ENCODE data around the gene C11orf68. TPM values are rescaled to one million over a fixed set of nuclear protein-coding genes. Genes with fewer than 3 reads are reported as not detected.

C11orf68 gene
- total RNA-seq, 4 donors from 2014 or later = 20.8 to 30.7 (median 23.9) TPM

GRCh38 chr11:65928667-65929066 is 9.8 kb upstream of the C11orf68 start:
- Histone ChIP-seq H3K36me3 (no peaks in the 10 kb centered on the region), H3K27ac (no peak overlapping the region), H3K27me3 (no peaks in the 10 kb centered on the region), H3K4me3 (no peak overlapping the region), H3K9me3 (no peaks in the 10 kb centered on the region), H3K4me1 (no peaks in the 10 kb centered on the region)
- no peak for TF ChIP-seq POLR2A (IDR thresholded peaks at IDR 0.05)
- TF ChIP-seq, protein P1, sequence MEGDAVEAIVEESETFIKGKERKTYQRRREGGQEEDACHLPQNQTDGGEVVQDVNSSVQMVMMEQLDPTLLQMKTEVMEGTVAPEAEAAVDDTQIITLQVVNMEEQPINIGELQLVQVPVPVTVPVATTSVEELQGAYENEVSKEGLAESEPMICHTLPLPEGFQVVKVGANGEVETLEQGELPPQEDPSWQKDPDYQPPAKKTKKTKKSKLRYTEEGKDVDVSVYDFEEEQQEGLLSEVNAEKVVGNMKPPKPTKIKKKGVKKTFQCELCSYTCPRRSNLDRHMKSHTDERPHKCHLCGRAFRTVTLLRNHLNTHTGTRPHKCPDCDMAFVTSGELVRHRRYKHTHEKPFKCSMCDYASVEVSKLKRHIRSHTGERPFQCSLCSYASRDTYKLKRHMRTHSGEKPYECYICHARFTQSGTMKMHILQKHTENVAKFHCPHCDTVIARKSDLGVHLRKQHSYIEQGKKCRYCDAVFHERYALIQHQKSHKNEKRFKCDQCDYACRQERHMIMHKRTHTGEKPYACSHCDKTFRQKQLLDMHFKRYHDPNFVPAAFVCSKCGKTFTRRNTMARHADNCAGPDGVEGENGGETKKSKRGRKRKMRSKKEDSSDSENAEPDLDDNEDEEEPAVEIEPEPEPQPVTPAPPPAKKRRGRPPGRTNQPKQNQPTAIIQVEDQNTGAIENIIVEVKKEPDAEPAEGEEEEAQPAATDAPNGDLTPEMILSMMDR (IDR thresholded peaks at IDR 0.05 in 4 of 5, conservative IDR thresholded peaks at IDR 0.05 in 1 of 5) = no peak
- DNase-seq (no peak), ATAC-seq (no peak)
- intact Hi-C loops (cut with DNase I; ENCODE audit: low total_unique reads) (no loop called here), in situ Hi-C loops (cut with MboI; ENCODE audit: low sequenced_read_pairs in 4 of 4) (no loop called here)

- Histone ChIP-seq H3K27ac (no peak overlapping the region), H3K9me3 (no peaks in the 10 kb centered on the region), H3K4me3 (no peak overlapping the region), H3K4me1 (no peaks in the 10 kb centered on the region), H3K27me3 (no peaks in the 10 kb centered on the region), H3K36me3 (peaks cover 0 to 5% of the 10 kb centered on the region in 2 donors)
- DNase-seq (no peak), ATAC-seq (no peak)
- in situ Hi-C loops (cut with MboI; ENCODE audit: low sequenced_read_pairs in 4 of 4) = no loop called here
- TF ChIP-seq, protein P1 (IDR thresholded peaks at IDR 0.05 in 4 of 5, conservative IDR thresholded peaks at IDR 0.05 in 1 of 5) = no peak
- TF ChIP-seq POLR2A (IDR thresholded peaks at IDR 0.05) = no peak
- intact Hi-C loops (cut with DNase I; ENCODE audit: low total_unique reads) = no loop called here
These were observed 9.1 kb upstream of the C11orf68 start for GRCh38 chr11:65927904-65928397.

GRCh38 chr11:65925397-65925796 is 6.5 kb upstream of the C11orf68 start:
- intact Hi-C loops (cut with DNase I; ENCODE audit: low total_unique reads) = no loop called here
- ATAC-seq = no peak
- no peaks in the 10 kb centered on the region for H3K27me3 ChIP-seq
- H3K4me1 ChIP-seq = peaks cover 4 to 7% of the 10 kb centered on the region in 2 donors
- in situ Hi-C loops (cut with MboI; ENCODE audit: low sequenced_read_pairs in 4 of 4) = no loop called here
- no peak overlapping the region for H3K4me3 ChIP-seq
- no peak for DNase-seq
- H3K9me3 ChIP-seq = no peaks in the 10 kb centered on the region
- peaks cover 0 to 26% of the 10 kb centered on the region in 2 donors for H3K36me3 ChIP-seq
- no peak for TF ChIP-seq POLR2A (IDR thresholded peaks at IDR 0.05)
- TF ChIP-seq, protein P1 (IDR thresholded peaks at IDR 0.05 in 4 of 5, conservative IDR thresholded peaks at IDR 0.05 in 1 of 5) = no peak
- no peak overlapping the region for H3K27ac ChIP-seq

DNA sequence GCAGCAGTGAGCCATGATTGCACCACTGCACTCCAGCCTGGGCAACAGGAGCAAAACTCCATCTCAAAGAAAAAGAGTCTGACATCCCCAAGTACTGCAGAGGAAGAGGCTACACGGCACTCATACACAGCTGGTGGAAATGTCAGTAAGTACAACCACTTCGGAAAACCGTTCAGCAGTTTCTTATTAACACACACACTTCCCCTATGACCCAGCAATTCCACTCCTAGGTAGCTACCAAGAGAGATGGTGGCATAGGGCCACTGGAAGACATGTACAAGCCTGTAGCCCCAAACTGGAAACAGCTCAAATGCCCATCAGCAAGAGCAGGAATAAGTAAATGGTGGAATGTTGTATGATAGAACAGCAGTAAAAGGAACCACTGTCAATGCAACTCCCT is 3.7 kb upstream of the C11orf68 start:
- H3K27ac ChIP-seq = no peak overlapping the region
- no peak for ATAC-seq
- DNase-seq = no peak
- H3K4me1 ChIP-seq = peaks cover 15 to 21% of the 10 kb centered on the region in 2 donors
- H3K4me3 ChIP-seq = no peak overlapping the region
- no peaks in the 10 kb centered on the region for H3K27me3 ChIP-seq
- peaks cover 0 to 26% of the 10 kb centered on the region in 2 donors for H3K36me3 ChIP-seq
- in situ Hi-C loops (cut with MboI; ENCODE audit: low sequenced_read_pairs in 4 of 4) (no loop called here), intact Hi-C loops (cut with DNase I; ENCODE audit: low total_unique reads) (no loop called here)
- H3K9me3 ChIP-seq = no peaks in the 10 kb centered on the region
- TF ChIP-seq, protein P1 (IDR thresholded peaks at IDR 0.05 in 4 of 5, conservative IDR thresholded peaks at IDR 0.05 in 1 of 5) = no peak
- no peak for TF ChIP-seq POLR2A (IDR thresholded peaks at IDR 0.05)

DNA sequence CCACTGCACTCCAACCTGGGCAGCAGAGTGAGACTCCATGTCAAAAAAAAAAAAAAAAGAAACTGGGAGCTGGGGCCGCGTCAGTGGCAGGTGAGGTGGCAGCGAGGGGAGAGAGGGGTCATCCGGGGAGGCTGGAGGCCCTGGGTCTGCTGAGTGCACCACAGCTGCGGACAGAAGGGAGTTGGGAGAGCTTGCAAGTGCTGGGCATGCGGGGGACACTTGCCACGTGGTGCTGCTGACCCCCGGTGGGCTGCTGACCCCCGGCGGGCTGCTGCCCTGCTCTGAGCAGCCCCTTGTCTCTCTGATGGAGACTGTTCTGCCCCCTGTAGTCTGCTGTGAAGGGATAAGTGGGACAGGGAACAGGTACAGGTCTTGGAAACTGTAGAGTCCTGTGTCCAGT is 3.0 kb upstream of the C11orf68 start:
- in situ Hi-C loops (cut with MboI; ENCODE audit: low sequenced_read_pairs in 4 of 4) (no loop called here), intact Hi-C loops (cut with DNase I; ENCODE audit: low total_unique reads) (no loop called here)
- Histone ChIP-seq H3K4me1 (peaks cover 22 to 27% of the 10 kb centered on the region in 2 donors), H3K27ac (no peak overlapping the region), H3K9me3 (no peaks in the 10 kb centered on the region), H3K27me3 (no peaks in the 10 kb centered on the region), H3K36me3 (peaks cover 0 to 26% of the 10 kb centered on the region in 2 donors), H3K4me3 (no peak overlapping the region)
- DNase-seq = no peak
- no peak for ATAC-seq
- TF ChIP-seq, protein P1 (IDR thresholded peaks at IDR 0.05 in 4 of 5, conservative IDR thresholded peaks at IDR 0.05 in 1 of 5) = no peak
- no peak for TF ChIP-seq POLR2A (IDR thresholded peaks at IDR 0.05)
